ENCODE results near the gene KRT20. TPM values are rescaled to one million over a fixed set of nuclear protein-coding genes. Genes with fewer than 3 reads are reported as not detected.
A peak's percentile ranks its signal among the peaks of the same experiment; 100 is the strongest.
"Not testable (repeated sequence)": the region's sequence is repeated elsewhere in the genome, so short reads cannot be mapped to it uniquely, and the experiment has no call there.

Gene KRT20
- total and polyA plus RNA-seq, 5 donors from 2014 or later = not detected

GRCh38 chr17:40862985-40863733 lies 21.9 kb downstream of the KRT20 start:
- H3K27me3 ChIP-seq (ENCODE audit: control insufficient read depth, insufficient read depth, low read length) = no peaks in the 10 kb centered on the region
- Mint-ChIP-seq H3K27me3 (peaks cover 41% of the 10 kb centered on the region), H3K9me3 (peaks cover 0 to 1% (median 0%) of the 10 kb centered on the region in 7 donors), H3K4me1 (no peaks in the 10 kb centered on the region), H3K27ac (no peak overlapping the region), H3K36me3 (no peaks in the 10 kb centered on the region), H3K4me3 (no peak overlapping the region)
- no peak overlapping the region for H3K27ac ChIP-seq (ENCODE audit: insufficient read depth, low read length, poor library complexity, severe bottlenecking)
- no peaks in the 10 kb centered on the region for H3K36me3 ChIP-seq (ENCODE audit: control insufficient read depth, insufficient read depth, low read length)
- H3K4me1 ChIP-seq (ENCODE audit: control insufficient read depth, insufficient read depth, low read length, poor library complexity, severe bottlenecking) = no peaks in the 10 kb centered on the region
- ATAC-seq (ENCODE audit: low read depth in 2 of 2) (no peak), DNase-seq (peak in 1 of 3 donors; percentile 6)
- H3K9me3 ChIP-seq (ENCODE audit: control insufficient read depth in 2 of 2, low read length in 2 of 2) = no peaks in the 10 kb centered on the region
- H3K4me3 ChIP-seq (ENCODE audit: low read depth, low read length) = no peak overlapping the region

DNA sequence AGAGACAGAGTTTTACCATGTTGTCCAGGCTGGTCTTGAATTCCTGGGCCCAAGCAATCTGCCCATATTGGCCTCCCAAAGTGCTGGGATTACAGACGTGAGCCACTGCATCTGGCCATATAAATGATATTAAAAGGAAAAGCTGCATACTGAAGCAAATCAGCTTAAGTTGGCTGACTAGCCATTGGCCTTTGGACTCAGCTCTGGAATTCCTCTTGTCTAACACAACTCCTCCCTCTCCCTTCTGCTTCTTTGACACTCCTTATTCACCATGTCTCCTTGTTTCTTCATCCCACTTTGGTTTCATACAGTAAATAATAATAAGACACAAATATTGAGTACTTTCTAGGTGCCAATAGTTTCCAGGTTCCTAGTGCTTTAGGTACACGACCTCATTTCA lies 25.5 kb downstream of the KRT20 start:
- Histone ChIP-seq H3K27ac (ENCODE audit: insufficient read depth, low read length, poor library complexity, severe bottlenecking) (no peak overlapping the region), H3K36me3 (ENCODE audit: control insufficient read depth, insufficient read depth, low read length) (no peaks in the 10 kb centered on the region), H3K4me1 (ENCODE audit: control insufficient read depth, insufficient read depth, low read length, poor library complexity, severe bottlenecking) (peaks cover 3% of the 10 kb centered on the region), H3K9me3 (ENCODE audit: control insufficient read depth in 2 of 2, low read length in 2 of 2) (no peaks in the 10 kb centered on the region), H3K4me3 (ENCODE audit: low read depth, low read length) (no peak overlapping the region), H3K27me3 (ENCODE audit: control insufficient read depth, insufficient read depth, low read length) (no peaks in the 10 kb centered on the region)
- ATAC-seq (ENCODE audit: low read depth in 2 of 2) (no peak), DNase-seq (no peak)
- Mint-ChIP-seq H3K27me3 (peaks cover 40% of the 10 kb centered on the region), H3K4me3 (no peak overlapping the region), H3K9me3 (peaks cover 0 to 1% (median 0%) of the 10 kb centered on the region in 7 donors), H3K36me3 (no peaks in the 10 kb centered on the region), H3K27ac (no peak overlapping the region), H3K4me1 (peaks cover 2 to 9% (median 3%) of the 10 kb centered on the region in 4 donors)

GRCh38 chr17:40858667-40859066 lies 26.4 kb downstream of the KRT20 start:
- H3K27ac Mint-ChIP-seq; H3K9me3 Mint-ChIP-seq; DNase-seq; H3K36me3 ChIP-seq (ENCODE audit: control insufficient read depth, insufficient read depth, low read length); H3K4me3 ChIP-seq (ENCODE audit: low read depth, low read length); H3K27me3 ChIP-seq (ENCODE audit: control insufficient read depth, insufficient read depth, low read length); H3K4me1 Mint-ChIP-seq; H3K27ac ChIP-seq (ENCODE audit: insufficient read depth, low read length, poor library complexity, severe bottlenecking); H3K36me3 Mint-ChIP-seq; H3K4me1 ChIP-seq (ENCODE audit: control insufficient read depth, insufficient read depth, low read length, poor library complexity, severe bottlenecking); H3K9me3 ChIP-seq (ENCODE audit: control insufficient read depth in 2 of 2, low read length in 2 of 2); H3K4me3 Mint-ChIP-seq; ATAC-seq (ENCODE audit: low read depth in 2 of 2): not testable (repeated sequence)
- H3K27me3 Mint-ChIP-seq = peaks cover 40% of the 10 kb centered on the region

GRCh38 chr17:40857535-40857934 lies 27.5 kb downstream of the KRT20 start:
- H3K4me3 Mint-ChIP-seq = no peak overlapping the region
- Histone ChIP-seq H3K4me3 (ENCODE audit: low read depth, low read length) (no peak overlapping the region), H3K27ac (ENCODE audit: insufficient read depth, low read length, poor library complexity, severe bottlenecking) (no peak overlapping the region), H3K27me3 (ENCODE audit: control insufficient read depth, insufficient read depth, low read length) (peaks cover 2% of the 10 kb centered on the region), H3K4me1 (ENCODE audit: control insufficient read depth, insufficient read depth, low read length, poor library complexity, severe bottlenecking) (peaks cover 3% of the 10 kb centered on the region), H3K9me3 (ENCODE audit: control insufficient read depth in 2 of 2, low read length in 2 of 2) (no peaks in the 10 kb centered on the region), H3K36me3 (ENCODE audit: control insufficient read depth, insufficient read depth, low read length) (no peaks in the 10 kb centered on the region)
- H3K9me3 Mint-ChIP-seq = peaks cover 0 to 1% (median 0%) of the 10 kb centered on the region in 7 donors
- H3K27me3 Mint-ChIP-seq = peaks cover 42% of the 10 kb centered on the region
- ATAC-seq (ENCODE audit: low read depth in 2 of 2) (no peak), DNase-seq (no peak)
- no peaks in the 10 kb centered on the region for H3K36me3 Mint-ChIP-seq
- peaks cover 2 to 9% (median 3%) of the 10 kb centered on the region in 4 donors for H3K4me1 Mint-ChIP-seq
- H3K27ac Mint-ChIP-seq = peak overlapping the region in 1 of 3 donors; percentile 76

GRCh38 chr17:40854175-40854814 lies 30.7 kb downstream of the KRT20 start:
- Mint-ChIP-seq H3K4me3 (no peak overlapping the region), H3K36me3 (no peaks in the 10 kb centered on the region), H3K4me1 (peaks cover 2 to 9% (median 3%) of the 10 kb centered on the region in 4 donors), H3K27ac (no peak overlapping the region), H3K27me3 (peaks cover 35% of the 10 kb centered on the region), H3K9me3 (peaks cover 0 to 1% (median 0%) of the 10 kb centered on the region in 7 donors)
- DNase-seq = no peak
- no peak for ATAC-seq (ENCODE audit: low read depth in 2 of 2)
- peaks cover 13% of the 10 kb centered on the region for H3K27me3 ChIP-seq (ENCODE audit: control insufficient read depth, insufficient read depth, low read length)
- H3K4me1 ChIP-seq (ENCODE audit: control insufficient read depth, insufficient read depth, low read length, poor library complexity, severe bottlenecking) = peaks cover 3% of the 10 kb centered on the region
- H3K36me3 ChIP-seq (ENCODE audit: control insufficient read depth, insufficient read depth, low read length) = no peaks in the 10 kb centered on the region
- no peaks in the 10 kb centered on the region for H3K9me3 ChIP-seq (ENCODE audit: control insufficient read depth in 2 of 2, low read length in 2 of 2)
- no peak overlapping the region for H3K4me3 ChIP-seq (ENCODE audit: low read depth, low read length)
- no peak overlapping the region for H3K27ac ChIP-seq (ENCODE audit: insufficient read depth, low read length, poor library complexity, severe bottlenecking)

DNA sequence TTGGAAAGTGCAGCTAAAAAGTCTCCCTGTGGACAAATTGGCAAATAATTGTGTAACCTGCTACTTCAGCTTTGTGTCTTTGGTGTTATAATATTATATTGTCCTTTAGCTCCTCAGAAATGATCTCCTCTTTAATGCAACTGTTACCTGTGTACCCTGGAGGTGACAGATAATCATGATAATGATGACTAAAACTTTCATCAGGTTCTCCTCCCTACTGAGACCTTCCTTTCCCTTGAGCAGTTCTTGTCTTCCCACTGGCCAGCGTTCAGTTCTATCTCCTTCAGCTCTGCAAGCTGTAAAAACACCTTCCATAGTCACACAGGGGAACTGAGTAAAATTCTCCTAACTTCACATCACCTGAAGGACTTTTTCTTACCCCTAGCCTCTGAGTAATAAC lies 32.7 kb downstream of the KRT20 start:
- Histone ChIP-seq H3K9me3 (ENCODE audit: control insufficient read depth in 2 of 2, low read length in 2 of 2) (no peaks in the 10 kb centered on the region), H3K36me3 (ENCODE audit: control insufficient read depth, insufficient read depth, low read length) (no peaks in the 10 kb centered on the region), H3K27me3 (ENCODE audit: control insufficient read depth, insufficient read depth, low read length) (peaks cover 16% of the 10 kb centered on the region), H3K27ac (ENCODE audit: insufficient read depth, low read length, poor library complexity, severe bottlenecking) (no peak overlapping the region), H3K4me1 (ENCODE audit: control insufficient read depth, insufficient read depth, low read length, poor library complexity, severe bottlenecking) (peaks cover 3% of the 10 kb centered on the region), H3K4me3 (ENCODE audit: low read depth, low read length) (no peak overlapping the region)
- peaks cover 46% of the 10 kb centered on the region for H3K27me3 Mint-ChIP-seq
- no peak overlapping the region for H3K27ac Mint-ChIP-seq
- no peak for ATAC-seq (ENCODE audit: low read depth in 2 of 2)
- no peak for DNase-seq
- no peak overlapping the region for H3K4me3 Mint-ChIP-seq
- H3K9me3 Mint-ChIP-seq = no peaks in the 10 kb centered on the region
- no peaks in the 10 kb centered on the region for H3K36me3 Mint-ChIP-seq
- H3K4me1 Mint-ChIP-seq = peaks cover 2 to 6% (median 3%) of the 10 kb centered on the region in 4 donors

- H3K27ac Mint-ChIP-seq = no peak overlapping the region
- Histone ChIP-seq H3K27ac (ENCODE audit: insufficient read depth, low read length, poor library complexity, severe bottlenecking) (no peak overlapping the region), H3K27me3 (ENCODE audit: control insufficient read depth, insufficient read depth, low read length) (peaks cover 24% of the 10 kb centered on the region), H3K4me1 (ENCODE audit: control insufficient read depth, insufficient read depth, low read length, poor library complexity, severe bottlenecking) (no peaks in the 10 kb centered on the region), H3K4me3 (ENCODE audit: low read depth, low read length) (no peak overlapping the region), H3K9me3 (ENCODE audit: control insufficient read depth in 2 of 2, low read length in 2 of 2) (no peaks in the 10 kb centered on the region), H3K36me3 (ENCODE audit: control insufficient read depth, insufficient read depth, low read length) (no peaks in the 10 kb centered on the region)
- H3K4me3 Mint-ChIP-seq = no peak overlapping the region
- ATAC-seq (ENCODE audit: low read depth in 2 of 2) = no peak
- H3K27me3 Mint-ChIP-seq = peaks cover 42% of the 10 kb centered on the region
- no peaks in the 10 kb centered on the region for H3K36me3 Mint-ChIP-seq
- no peak for DNase-seq
- no peaks in the 10 kb centered on the region for H3K4me1 Mint-ChIP-seq
- no peaks in the 10 kb centered on the region for H3K9me3 Mint-ChIP-seq
These were observed 34.6 kb downstream of the KRT20 start for GRCh38 chr17:40850293-40850972.
